Left lung (tissue), 10 donors: ENCODE measurements around the gene NAGLU. TPM values are rescaled to one million over a fixed set of nuclear protein-coding genes. Genes with fewer than 3 reads are reported as not detected.
A peak's percentile ranks its signal among the peaks of the same experiment; 100 is the strongest.

Experiments
- ATAC-seq: fragments of 200-7000 bp; cut with Tn5 transposase; one replicate; pipeline ENCODE4 v1.9.1; 2020; ENCODE audit warnings: moderate library complexity
- DNase-seq, 4 donors: peaks; one replicate each; pipeline ENCODE4 v3.0.0-alpha.2; 2013 to 2020
- H3K27ac ChIP-seq, 2 donors: fragments of 200-600 bp; sonication (generic) in 1 of 2; one replicate each; pipeline versions ENCODE4 v1.5.0 to v1.8.0; 2020 to 2021
- H3K27me3 ChIP-seq, 2 donors: fragments of 200-600 bp; sonication (generic) in 1 of 2; one replicate each; pipeline versions ENCODE4 v1.5.0 to v1.8.0; 2020 to 2021
- H3K36me3 ChIP-seq, 2 donors: fragments of 200-600 bp; sonication (generic) in 1 of 2; one replicate each; pipeline versions ENCODE4 v1.5.0 to v1.8.0; 2020 to 2021
- H3K4me1 ChIP-seq, 2 donors: fragments of 200-600 bp; one replicate each; pipeline ENCODE4 v1.8.0; 2021
- H3K4me3 ChIP-seq, 2 donors: fragments of 200-600 bp; sonication (generic) in 1 of 2; one replicate each; pipeline versions ENCODE4 v1.5.0 to v1.8.0; 2020 to 2021; ENCODE audit warnings: mild to moderate bottlenecking in 1 of 2
- H3K9me3 ChIP-seq, 2 donors: fragments of 200-600 bp; sonication (generic) in 1 of 2; one replicate each; pipeline versions ENCODE4 v1.5.0 to v1.8.0; 2020 to 2021
- CTCF ChIP-seq, 2 donors: fragments of 200-600 bp; sonication (generic) in 1 of 2; IDR thresholded peaks; one replicate each; pipeline versions ENCODE4 v1.5.0 to v1.8.0; 2021; ENCODE audit warnings: antibody characterized with exemption in 2 of 2
- intact Hi-C, 2 donors: fragments of 100-400 bp; cut with DNase I; formaldehyde crosslinking; loops; one replicate each; pipeline versions ENCODE4 v1.11.2 to v1.14.2; 2022
- polyA plus RNA-seq, 6 donors: library from polyadenylated mRNA; unstranded; fragments of 120-200 nt; gene quantifications; one replicate each; pipeline ENCODE4 v1.2.1, GENCODE V29; 2013; ENCODE audit not compliant: insufficient read length in 6 of 6
- total RNA-seq, 2 donors: library from RNA; stranded (reverse); fragmentation: NEBNext Ultra II Directional; extraction: Animal tissue kit (Norgen Biotek cat#: 25700); gene quantifications; one replicate each; pipeline ENCODE4 v1.2.1, GENCODE V29; 2021
- donor health status: DM: no; HTN: yes; CAD: no.
- donor health status: DM: no; HTN: no; CAD: no.

The NAGLU gene
- total and polyA plus RNA-seq, 8 donors = 10.3 to 56.2 (median 14.3) TPM

GRCh38 chr17:42566883-42567573 is 31.0 kb downstream of the NAGLU start, which contains the start of gene MLX:
MLX (plus strand) TSS chr17:42567100; CDS start chr17:42567125, 25 bp downstream.
- intact Hi-C loops = no loop called here
- H3K4me3 ChIP-seq = peak within 1 kb of the TSS; percentile 96
- ATAC-seq = peak; percentile 79
- TF ChIP-seq CTCF (IDR thresholded peaks at IDR 0.05) = no peak
- H3K27ac ChIP-seq = peak within 1 kb of the TSS; percentile 92 to 97
- H3K4me1 ChIP-seq = peaks cover 26 to 74% of the 10 kb centered on the region in 2 donors
- DNase-seq = peak; percentile 90 to 98 (median 94)
- peaks cover 0 to 60% of the 10 kb centered on the region in 2 donors for H3K36me3 ChIP-seq
- no peaks in the 10 kb centered on the region for H3K9me3 ChIP-seq
- H3K27me3 ChIP-seq = no peaks in the 10 kb centered on the region

GRCh38 chr17:42568341-42569111 is 32.5 kb downstream of the NAGLU start:
- Histone ChIP-seq H3K27ac (peak overlapping the region in 1 of 2 donors; percentile 97), H3K36me3 (peaks cover 0 to 75% of the 10 kb centered on the region in 2 donors), H3K4me1 (peaks cover 16 to 66% of the 10 kb centered on the region in 2 donors), H3K9me3 (no peaks in the 10 kb centered on the region), H3K27me3 (no peaks in the 10 kb centered on the region), H3K4me3 (peak overlapping the region in 1 of 2 donors; percentile 96)
- no peak for TF ChIP-seq CTCF (IDR thresholded peaks at IDR 0.05)
- intact Hi-C loops = no loop called here
- no peak for ATAC-seq
- DNase-seq = no peak

DNA sequence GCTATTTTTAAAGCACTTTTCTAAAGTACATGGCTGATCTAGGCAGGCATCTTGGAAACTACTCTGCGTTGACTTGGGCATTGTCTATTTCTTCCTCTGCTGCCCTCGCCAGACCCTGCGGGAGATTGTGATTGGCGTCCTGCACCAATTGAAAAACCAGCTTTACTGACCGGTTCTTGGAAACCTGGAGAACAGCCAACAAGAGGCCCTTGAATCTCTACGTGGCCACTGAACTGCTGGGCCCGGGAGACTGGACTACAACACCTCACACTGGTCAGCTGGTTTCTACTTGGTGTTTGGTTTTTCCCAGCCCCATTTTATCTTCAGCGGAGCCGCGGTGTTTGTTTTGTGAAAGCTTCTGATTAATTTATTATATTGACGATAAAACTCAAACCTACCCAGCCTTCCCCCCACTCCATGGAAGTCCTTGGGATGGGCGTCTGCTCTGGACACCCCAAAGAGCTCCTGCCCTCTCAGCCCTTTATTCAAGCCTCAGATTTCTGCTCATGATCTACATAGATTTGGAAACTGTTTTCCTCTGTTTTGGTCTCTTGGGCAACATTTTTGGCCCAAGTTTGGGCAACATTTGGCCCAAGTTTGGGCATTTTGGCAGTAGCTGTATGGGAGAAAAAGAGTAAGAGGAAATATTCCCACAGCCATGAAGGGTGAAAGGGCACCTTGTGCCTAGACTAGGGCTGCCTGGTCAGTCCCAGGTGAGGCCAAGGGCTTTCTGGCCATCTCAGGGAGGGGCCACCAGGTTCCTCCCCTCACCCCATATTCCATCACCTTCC is 35.6 kb downstream of the NAGLU start:
- no peak for TF ChIP-seq CTCF (IDR thresholded peaks at IDR 0.05)
- Histone ChIP-seq H3K27me3 (no peaks in the 10 kb centered on the region), H3K4me3 (no peak overlapping the region), H3K36me3 (peaks cover 0 to 70% of the 10 kb centered on the region in 2 donors), H3K9me3 (no peaks in the 10 kb centered on the region), H3K4me1 (peaks cover 6 to 44% of the 10 kb centered on the region in 2 donors), H3K27ac (peak overlapping the region in 1 of 2 donors; percentile 20)
- intact Hi-C loops = no loop called here
- ATAC-seq (peak; percentile 38), DNase-seq (peak in 1 of 4 donors; percentile 70)

DNA sequence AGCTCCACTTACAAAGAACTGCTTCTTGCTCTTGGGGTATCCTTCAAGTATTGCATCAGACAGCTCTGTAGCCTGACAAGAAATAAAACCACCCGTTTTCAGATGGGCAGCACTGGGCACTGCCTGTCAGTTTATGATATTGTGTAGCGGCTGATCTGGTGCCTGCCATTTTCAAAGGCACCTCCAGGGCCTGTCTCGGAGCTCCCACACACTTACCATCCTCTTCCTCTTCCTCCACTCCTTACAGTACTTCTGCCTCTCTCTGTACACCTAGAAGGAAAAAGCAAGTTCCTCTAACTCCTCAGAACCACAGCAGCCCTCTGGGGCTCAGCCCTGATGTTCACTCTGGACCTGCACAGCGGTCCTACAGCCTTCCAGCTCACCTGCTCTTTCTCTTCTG is 37.1 kb downstream of the NAGLU start:
- no peak for ATAC-seq
- Histone ChIP-seq H3K4me3 (no peak overlapping the region), H3K36me3 (peaks cover 0 to 70% of the 10 kb centered on the region in 2 donors), H3K4me1 (peaks cover 6 to 48% of the 10 kb centered on the region in 2 donors), H3K9me3 (no peaks in the 10 kb centered on the region), H3K27me3 (no peaks in the 10 kb centered on the region), H3K27ac (no peak overlapping the region)
- TF ChIP-seq CTCF (IDR thresholded peaks at IDR 0.05) = no peak
- no peak for DNase-seq
- intact Hi-C loops = no loop called here
